GM12891 (cell line): Measurements from ENCODE around the gene RALGAPA1.

Source experiments
- POLR2A ChIP-seq: IDR thresholded peaks from 2 replicates; pipeline ENCODE4 v1.6.1; 2011; ENCODE audit warnings: low read depth, low read length, control low read depth
- POLR2AphosphoS5 ChIP-seq: IDR thresholded peaks from 2 replicates; pipeline ENCODE4 v1.6.1; 2011; ENCODE audit warnings: low read depth, low read length, control low read depth

DNA sequence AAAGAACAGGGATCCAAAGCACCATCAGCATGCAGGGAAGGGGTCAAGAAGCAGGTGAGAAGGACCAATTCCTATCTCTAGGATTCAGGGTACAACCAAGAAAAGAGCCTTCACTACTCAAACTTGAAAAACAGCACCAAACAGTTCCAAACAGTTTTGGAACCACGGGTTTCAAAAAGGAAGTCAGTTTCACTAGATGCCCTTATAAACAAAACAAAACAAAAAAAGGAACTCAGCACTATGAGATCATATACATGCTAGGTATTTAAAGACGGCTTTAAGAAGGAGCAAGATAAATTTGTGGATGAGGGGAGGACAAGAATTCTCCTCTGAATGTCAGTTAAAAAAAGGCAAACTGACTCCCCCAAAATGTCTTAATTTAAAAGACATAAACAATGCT is 269.1 kb downstream of the RALGAPA1 start:
- TF ChIP-seq POLR2A = no peak
- no peak for TF ChIP-seq POLR2AphosphoS5
